ENCODE measurements around the gene XPO6.
"Not testable (repeated sequence)": the region's sequence is repeated elsewhere in the genome, so short reads cannot be mapped to it uniquely, and the experiment has no call there.

The XPO6 gene

DNA sequence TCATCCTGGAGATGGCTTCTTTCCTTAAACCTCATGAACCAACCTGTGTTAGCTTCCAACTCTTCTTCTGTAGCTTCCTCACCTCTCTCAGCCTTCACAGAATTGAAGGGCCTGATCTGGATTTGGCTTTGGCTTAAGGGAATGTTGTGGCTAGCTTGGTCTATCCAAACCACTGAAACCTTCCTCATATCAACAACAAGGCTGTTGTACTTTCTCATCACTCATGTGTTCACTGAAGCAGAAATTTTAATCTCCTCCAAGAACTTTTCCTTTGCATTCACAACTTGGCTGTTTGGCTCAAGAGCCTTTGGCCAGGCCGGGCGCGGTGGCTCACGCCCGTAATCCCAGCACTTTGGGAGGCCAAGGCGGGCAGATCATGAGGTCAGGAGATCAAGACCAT, 95.9 kb downstream of the XPO6 start:
- DNase-seq (ENCODE audit: low read depth in 2 of 2): not testable (repeated sequence)

GRCh38 chr16:28112908-28113307, 98.9 kb downstream of the XPO6 start:
- DNase-seq (ENCODE audit: low read depth in 2 of 2): no peak

DNA sequence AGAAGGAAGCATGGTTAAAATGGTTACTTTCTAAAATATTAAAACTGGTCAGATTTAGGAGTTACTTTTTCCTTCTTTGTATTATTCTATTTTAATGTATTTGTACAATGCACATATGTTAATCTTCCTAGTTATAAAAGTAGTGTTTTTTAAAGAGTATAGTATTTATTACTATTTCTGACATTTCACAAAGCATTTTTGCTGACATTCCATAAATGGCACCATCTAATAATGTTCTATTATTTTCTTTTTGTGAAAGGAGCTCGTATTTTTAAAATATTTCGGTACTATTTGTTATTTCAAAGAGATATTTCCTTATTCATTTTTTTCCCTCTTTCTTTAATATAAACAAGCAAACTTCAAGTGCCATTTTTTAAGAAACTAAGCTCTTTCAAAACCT, 100.8 kb downstream of the XPO6 start:
- DNase-seq (ENCODE audit: low read depth in 2 of 2): no peak

- DNase-seq (ENCODE audit: low read depth in 2 of 2): no peak
Measured at GRCh38 chr16:28110479-28110878, 101.3 kb downstream of the XPO6 start.

GRCh38 chr16:28110074-28110473, 101.7 kb downstream of the XPO6 start:
- no peak for DNase-seq (ENCODE audit: low read depth in 2 of 2)

DNA sequence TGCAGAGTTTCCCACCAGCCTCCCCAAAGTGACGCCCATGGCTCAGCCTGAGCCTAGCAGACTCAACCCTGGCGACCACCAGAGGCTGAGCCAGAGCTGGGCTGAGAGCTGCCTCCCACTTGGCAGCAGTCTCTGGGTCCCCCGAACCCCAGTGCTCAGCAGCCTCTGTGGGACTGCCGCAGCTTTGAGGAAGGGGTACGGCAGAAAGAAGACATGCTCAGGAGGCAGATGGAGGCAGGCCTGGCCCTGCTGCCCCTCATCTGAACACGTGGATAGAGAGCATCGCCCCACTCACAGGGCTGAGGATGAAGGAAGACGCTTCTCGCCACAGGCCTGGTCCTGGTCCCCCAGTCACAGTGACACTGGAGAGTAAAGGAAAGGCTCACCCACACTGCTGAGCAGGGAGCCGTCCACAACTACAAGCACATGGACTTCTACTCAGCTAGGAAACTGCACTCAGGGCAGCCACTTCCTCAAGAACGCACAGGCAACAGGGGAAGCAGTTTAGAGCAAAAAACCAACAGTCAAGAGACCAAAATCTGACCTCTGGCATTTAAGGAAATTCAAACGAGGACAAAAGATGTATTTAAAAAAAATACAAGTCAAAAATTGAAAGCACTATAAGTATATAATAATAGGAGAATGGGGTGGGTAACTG, 103.0 kb downstream of the XPO6 start:
- no peak for DNase-seq (ENCODE audit: low read depth in 2 of 2)

DNA sequence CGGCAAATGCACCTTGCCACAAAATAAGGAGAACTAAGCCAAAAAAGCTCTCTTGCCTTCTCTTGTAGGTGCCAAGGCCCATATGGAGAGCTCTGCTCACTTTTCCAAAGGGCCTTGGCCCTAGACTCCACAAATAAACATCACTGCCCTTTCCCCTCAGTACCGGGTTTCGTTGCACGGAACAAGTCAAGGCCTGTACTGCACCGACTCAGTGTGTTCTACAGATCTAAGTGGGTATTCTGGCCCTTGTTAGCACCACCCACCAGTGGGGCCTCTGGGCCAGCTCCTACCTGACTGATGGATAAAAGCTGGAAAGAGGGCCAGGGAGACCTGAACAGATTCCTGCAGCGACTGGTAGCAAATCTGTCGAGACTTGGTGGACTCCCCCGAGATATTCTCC, 104.5 kb downstream of the XPO6 start:
- no peak for DNase-seq (ENCODE audit: low read depth in 2 of 2)

GRCh38 chr16:28106467-28107215, 105.1 kb downstream of the XPO6 start:
- no peak for DNase-seq (ENCODE audit: low read depth in 2 of 2)

- no peak for DNase-seq (ENCODE audit: low read depth in 2 of 2)
Measured at GRCh38 chr16:28105954-28106353, 105.8 kb downstream of the XPO6 start.

DNA sequence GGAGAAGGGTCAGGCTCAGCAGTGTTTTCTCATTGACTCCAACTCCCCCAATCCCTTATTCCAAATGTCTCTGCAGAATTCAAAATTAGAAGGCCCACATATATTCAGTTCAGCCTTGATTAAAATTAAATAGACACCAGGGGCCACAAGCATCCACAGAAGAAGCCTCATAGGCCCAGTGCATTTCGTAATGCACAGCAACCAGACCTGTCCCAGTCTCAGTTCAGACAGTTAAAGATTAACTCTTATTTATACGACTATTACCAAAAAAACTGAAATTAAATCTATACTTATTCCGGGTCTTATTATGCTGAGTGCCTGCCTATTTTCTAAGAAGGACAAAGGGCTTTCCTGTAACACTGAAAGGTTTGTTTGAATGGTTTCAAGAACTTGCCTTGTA, 106.5 kb downstream of the XPO6 start:
- DNase-seq (ENCODE audit: low read depth in 2 of 2): no peak

- no peak for DNase-seq (ENCODE audit: low read depth in 2 of 2)
Measured at GRCh38 chr16:28104404-28104803, 107.4 kb downstream of the XPO6 start.

DNA sequence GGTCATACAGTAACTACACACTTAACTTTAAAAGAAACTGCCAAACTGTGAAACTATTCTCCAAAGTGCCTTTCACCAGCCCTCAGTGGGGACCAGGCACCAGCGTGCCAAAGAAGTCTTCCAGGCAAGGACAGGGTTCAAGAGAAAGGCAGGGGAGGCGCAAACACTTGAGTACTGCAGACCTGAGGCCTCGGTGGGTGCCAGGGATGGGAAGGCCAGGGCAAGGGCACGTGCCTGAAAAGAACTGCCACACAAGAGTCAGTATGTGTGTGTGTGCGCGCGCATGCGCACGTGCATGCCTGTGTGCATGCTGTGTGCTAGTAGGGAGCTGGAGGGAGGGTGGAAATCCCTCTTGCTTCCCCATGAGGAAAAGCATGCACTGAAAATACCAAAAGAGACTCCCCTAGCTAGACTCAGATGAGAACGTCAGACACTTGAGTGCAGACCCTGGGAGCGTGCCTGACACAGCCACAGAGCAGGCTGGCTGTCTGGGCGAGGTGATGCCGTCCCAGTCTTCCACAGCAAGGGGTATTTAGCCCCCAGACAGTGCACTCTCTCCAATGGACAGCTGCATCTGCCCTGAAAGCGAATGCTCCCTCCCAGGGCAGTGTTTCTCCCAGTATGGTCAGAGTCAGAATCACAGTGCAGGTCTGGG, 108.1 kb downstream of the XPO6 start:
- no peak for DNase-seq (ENCODE audit: low read depth in 2 of 2)

DNA sequence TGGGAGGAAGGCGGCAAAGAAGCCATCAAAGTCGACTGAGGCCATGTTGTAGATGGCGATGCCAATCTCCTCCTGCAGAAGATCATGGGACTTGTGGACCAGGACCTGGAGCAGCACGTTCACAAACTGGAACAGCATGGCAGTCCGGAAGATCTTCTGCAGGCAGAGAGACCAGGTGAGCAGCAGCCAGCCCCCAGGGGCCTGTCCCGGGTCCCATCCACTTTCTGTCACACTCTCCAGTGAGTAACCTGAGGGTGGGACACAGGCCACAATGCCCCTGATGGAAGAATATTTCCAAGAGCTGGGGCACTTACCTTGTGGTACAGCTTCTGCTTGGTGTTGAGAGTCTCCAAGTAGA, 110.3 kb downstream of the XPO6 start:
- DNase-seq (ENCODE audit: low read depth in 2 of 2): no peak

DNA sequence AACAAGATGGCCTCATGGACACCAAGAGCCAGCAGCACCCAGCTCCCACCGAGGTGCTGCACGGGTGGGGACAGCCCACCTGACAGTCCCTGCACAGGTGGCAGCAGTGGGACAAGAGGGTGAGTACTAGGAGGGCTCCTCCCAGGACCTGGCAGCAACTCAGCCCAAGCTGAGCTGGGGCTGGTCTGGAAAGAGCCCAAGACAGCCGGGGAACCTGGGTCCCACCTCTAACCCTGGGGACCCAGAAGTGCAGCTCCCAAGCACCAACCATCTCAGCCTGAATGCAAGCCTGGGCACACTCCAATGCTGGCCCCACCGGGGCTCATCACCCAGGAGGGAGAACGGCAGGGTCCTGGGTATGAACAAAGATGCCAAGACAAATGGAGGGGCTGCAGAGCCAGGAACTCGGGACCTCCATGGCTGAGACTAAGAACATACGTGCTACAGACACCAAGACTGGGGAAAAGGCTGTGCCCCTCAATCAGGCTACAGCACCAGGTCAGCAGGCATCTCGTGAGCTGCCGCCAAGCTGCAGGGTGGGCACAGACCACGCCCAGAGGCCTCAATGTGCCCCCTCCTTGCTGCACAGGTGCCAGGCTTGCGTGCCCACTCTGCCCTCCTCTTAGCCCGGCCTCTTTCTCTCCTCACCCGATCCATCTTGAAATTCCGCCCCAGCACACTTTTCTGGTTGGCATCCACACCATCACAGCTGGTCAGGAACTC, 110.8 kb downstream of the XPO6 start:
- DNase-seq (ENCODE audit: low read depth in 2 of 2): no peak

DNA sequence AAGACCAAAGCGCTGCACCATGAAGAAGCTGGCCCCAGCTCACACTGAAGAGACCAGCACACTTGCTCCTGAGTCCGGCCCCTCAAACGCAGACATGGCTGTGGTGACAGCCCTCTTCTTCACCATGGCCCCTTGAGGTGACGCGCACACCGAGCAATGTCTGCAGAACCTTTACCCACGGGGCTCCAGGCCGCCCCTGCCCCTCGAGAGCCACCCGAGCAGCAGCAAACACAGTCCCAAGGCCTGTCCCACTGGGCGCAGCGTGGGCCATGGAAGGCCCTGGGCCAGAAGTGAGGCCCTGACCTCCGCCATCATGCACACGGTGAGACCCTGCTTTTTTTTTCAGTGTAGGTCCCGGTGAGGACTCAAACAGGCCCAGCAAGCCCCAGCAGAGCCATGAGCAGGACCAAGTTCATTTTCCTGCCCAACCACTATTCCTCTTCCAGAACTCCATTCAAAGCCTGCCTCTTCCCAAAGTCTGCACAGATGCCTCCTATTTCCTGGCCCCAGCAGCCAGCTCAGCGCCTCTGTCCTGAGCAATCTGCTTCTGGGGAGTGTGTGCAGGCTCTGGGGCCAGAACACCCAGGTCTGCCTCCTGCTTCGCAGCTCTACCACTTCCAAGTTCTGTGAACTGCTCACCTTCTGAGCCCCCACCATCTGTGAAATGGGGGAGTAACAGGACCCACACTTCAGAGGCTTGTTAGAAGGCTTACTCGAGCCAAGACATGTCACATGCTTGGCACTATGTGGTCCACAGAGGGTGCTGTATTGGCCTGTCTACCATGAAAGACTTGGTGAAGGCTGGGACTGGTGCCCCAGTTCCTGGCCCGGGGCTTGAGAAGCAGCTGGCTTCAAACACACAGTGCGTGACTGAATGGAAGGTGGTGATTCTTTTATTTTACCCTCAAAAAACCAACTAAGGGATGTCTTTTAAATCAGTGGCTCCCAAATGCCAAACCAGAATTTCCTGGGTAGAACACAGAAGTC, 112.5 kb downstream of the XPO6 start:
- DNase-seq (ENCODE audit: low read depth in 2 of 2): no peak

GRCh38 chr16:28098171-28098958, 113.4 kb downstream of the XPO6 start:
- no peak for DNase-seq (ENCODE audit: low read depth in 2 of 2)

GRCh38 chr16:28096983-28097899, 114.5 kb downstream of the XPO6 start:
- no peak for DNase-seq (ENCODE audit: low read depth in 2 of 2)

GRCh38 chr16:28093385-28093725, 118.4 kb downstream of the XPO6 start:
- no peak for DNase-seq (ENCODE audit: low read depth in 2 of 2)

- no peak for DNase-seq (ENCODE audit: low read depth in 2 of 2)
Measured at GRCh38 chr16:28092721-28093384, 118.9 kb downstream of the XPO6 start.
